Activated T-cell treated with anti-CD3 and anti-CD28 coated beads, Interleukin-2, amount 50 U/mL, for 24 hours (primary cell): ENCODE data around the gene PSMD9.

Experiments used
- DNase-seq: peaks from one replicate; pipeline ENCODE4 v3.0.0-alpha.2; 2020
- H3K27ac Mint-ChIP-seq: 2 replicates; pipeline ENCODE4 v1.8.0; 2020; ENCODE audit warnings: mild to moderate bottlenecking, mixed read lengths
- H3K27me3 Mint-ChIP-seq: 2 replicates; pipeline ENCODE4 v1.8.0; 2020; ENCODE audit warnings: mixed read lengths
- H3K36me3 Mint-ChIP-seq: 2 replicates; pipeline ENCODE4 v1.8.0; 2020; ENCODE audit warnings: low read depth, mixed read lengths
- H3K4me1 Mint-ChIP-seq: 2 replicates; pipeline ENCODE4 v1.8.0; 2020; ENCODE audit warnings: low read depth, mixed read lengths
- H3K4me3 Mint-ChIP-seq: 2 replicates; pipeline ENCODE4 v1.8.0; 2020; ENCODE audit warnings: mild to moderate bottlenecking, moderate library complexity, mixed read lengths
- H3K9me3 Mint-ChIP-seq: 2 replicates; pipeline ENCODE4 v1.8.0; 2020; ENCODE audit warnings: mixed read lengths

Gene PSMD9

GRCh38 chr12:121892673-121893561 lies 4.3 kb downstream of the PSMD9 start:
- Mint-ChIP-seq H3K27ac (peak overlapping the region; percentile 88), H3K27me3 (no peaks in the 10 kb centered on the region), H3K4me3 (no peak overlapping the region), H3K4me1 (peaks cover 48% of the 10 kb centered on the region), H3K36me3 (peaks cover 68% of the 10 kb centered on the region), H3K9me3 (no peaks in the 10 kb centered on the region)
- no peak for DNase-seq

DNA sequence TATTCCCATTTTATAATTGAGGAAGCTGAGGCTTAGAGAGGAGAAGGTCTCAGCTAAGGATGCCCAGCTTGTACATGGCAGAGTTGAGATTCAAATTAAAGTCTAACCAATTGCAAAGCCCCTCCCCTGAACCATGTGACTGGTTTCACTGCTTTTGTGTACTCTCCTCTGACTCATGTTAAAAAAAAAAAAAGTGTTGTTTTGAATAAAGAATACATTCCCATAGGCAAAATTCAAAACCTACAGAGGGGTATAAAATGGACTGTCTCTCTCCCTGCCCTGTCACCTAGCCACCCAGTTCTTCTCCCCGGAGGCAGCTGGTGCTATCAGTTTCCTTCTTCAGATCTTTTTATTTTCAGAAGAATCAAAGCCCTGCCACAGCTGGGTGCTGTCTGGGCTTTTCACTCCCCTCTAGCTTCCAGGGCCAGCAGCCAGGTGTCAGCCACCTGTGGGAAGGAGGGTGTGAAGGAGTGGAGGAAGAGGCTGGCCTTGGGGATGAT lies 5.4 kb downstream of the PSMD9 start:
- DNase-seq: no peak
- H3K36me3 Mint-ChIP-seq: peaks cover 74% of the 10 kb centered on the region
- peak overlapping the region; percentile 88 for H3K27ac Mint-ChIP-seq
- H3K9me3 Mint-ChIP-seq: no peaks in the 10 kb centered on the region
- H3K27me3 Mint-ChIP-seq: no peaks in the 10 kb centered on the region
- H3K4me3 Mint-ChIP-seq: no peak overlapping the region
- peaks cover 42% of the 10 kb centered on the region for H3K4me1 Mint-ChIP-seq

GRCh38 chr12:121894633-121895032 lies 6.0 kb downstream of the PSMD9 start:
- Mint-ChIP-seq H3K4me3 (no peak overlapping the region), H3K27ac (peak overlapping the region; percentile 88), H3K4me1 (peaks cover 38% of the 10 kb centered on the region), H3K9me3 (no peaks in the 10 kb centered on the region), H3K36me3 (peaks cover 74% of the 10 kb centered on the region), H3K27me3 (no peaks in the 10 kb centered on the region)
- no peak for DNase-seq

DNA sequence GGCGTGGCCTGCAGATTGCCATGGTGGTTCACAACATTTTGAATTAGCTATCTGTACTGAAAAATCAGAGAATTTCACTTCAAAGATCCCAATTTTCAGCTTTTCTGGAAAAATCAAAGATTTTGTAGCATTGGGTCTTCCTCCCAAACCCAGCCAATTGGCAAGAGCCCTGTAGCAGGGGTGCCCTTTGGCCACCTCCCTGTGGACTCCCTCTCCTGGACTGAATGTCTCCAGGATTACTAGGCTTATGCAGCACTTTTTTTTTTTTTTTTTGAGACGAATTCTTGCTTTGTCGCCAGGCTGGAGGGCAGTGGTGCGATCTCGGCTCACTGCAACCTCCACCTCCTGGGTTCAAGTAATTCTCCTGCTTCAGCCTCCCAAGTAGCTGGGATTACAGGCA lies 9.7 kb downstream of the PSMD9 start:
- DNase-seq: no peak
- H3K4me1 Mint-ChIP-seq: peaks cover 17% of the 10 kb centered on the region
- no peak overlapping the region for H3K27ac Mint-ChIP-seq
- H3K9me3 Mint-ChIP-seq: no peaks in the 10 kb centered on the region
- peaks cover 89% of the 10 kb centered on the region for H3K36me3 Mint-ChIP-seq
- no peak overlapping the region for H3K4me3 Mint-ChIP-seq
- H3K27me3 Mint-ChIP-seq: no peaks in the 10 kb centered on the region

DNA sequence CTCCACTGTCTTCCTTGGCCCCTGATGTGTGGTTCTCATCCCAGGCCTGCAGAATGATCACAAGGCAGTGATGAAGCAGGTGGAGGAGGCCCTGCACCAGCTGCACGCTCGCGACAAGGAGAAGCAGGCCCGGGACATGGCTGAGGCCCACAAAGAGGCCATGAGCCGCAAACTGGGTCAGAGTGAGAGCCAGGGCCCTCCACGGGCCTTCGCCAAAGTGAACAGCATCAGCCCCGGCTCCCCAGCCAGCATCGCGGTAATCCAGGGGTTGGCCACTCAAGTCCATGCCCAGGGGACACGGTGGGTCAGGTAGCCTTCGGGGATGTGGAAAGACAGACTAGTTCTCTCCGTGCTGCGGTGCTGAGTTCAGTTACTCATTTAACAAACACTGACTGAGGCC lies 11.0 kb downstream of the PSMD9 start:
- no peak overlapping the region for H3K27ac Mint-ChIP-seq
- H3K9me3 Mint-ChIP-seq: no peaks in the 10 kb centered on the region
- H3K4me3 Mint-ChIP-seq: no peak overlapping the region
- peaks cover 87% of the 10 kb centered on the region for H3K36me3 Mint-ChIP-seq
- H3K4me1 Mint-ChIP-seq: peaks cover 5% of the 10 kb centered on the region
- DNase-seq: no peak
- H3K27me3 Mint-ChIP-seq: no peaks in the 10 kb centered on the region

DNA sequence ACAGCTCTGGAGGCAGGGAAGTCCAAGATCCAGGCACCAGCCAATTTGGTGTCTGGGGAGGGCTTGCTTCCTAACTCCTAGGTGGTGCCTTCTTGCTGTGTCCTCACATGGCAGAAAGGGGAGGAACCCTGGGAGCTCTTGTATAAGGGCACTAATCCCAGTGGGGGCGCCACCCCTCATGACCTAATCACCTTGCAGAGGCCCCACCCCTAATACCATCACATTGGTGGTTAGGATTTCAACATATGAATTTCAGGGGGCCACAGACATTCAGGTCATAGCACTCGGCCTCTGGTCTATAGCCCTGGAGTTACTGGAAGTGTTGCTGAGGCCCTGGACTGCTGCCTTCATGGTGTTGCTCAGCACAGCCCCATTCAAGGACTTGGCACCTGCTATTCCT lies 14.6 kb downstream of the PSMD9 start:
- Mint-ChIP-seq H3K4me3 (no peak overlapping the region), H3K27ac (no peak overlapping the region), H3K27me3 (no peaks in the 10 kb centered on the region), H3K36me3 (peaks cover 82% of the 10 kb centered on the region), H3K9me3 (no peaks in the 10 kb centered on the region), H3K4me1 (peaks cover 4% of the 10 kb centered on the region)
- no peak for DNase-seq

DNA sequence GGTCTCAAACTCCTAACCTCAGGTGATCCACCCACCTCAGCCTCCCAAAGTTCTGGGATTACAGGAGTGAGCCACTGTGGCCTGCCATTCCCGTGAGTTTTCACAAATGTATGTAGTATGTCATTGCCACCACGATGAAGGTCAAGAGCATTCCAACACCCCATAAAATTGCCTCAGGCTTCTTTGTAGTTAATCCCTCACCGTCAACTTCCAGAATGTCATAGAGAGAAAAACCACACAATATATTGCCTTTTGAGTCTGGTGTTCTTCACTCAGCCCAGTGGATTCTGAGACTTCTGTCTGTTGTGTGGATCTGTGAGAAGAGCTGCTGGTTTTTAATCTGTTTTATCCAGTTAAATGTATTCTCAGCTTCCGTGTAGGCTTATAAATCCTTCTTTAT lies 17.2 kb downstream of the PSMD9 start:
- peaks cover 78% of the 10 kb centered on the region for H3K36me3 Mint-ChIP-seq
- peak overlapping the region; percentile 17 for H3K27ac Mint-ChIP-seq
- H3K4me1 Mint-ChIP-seq: peaks cover 10% of the 10 kb centered on the region
- DNase-seq: no peak
- no peaks in the 10 kb centered on the region for H3K27me3 Mint-ChIP-seq
- H3K9me3 Mint-ChIP-seq: no peaks in the 10 kb centered on the region
- H3K4me3 Mint-ChIP-seq: no peak overlapping the region

DNA sequence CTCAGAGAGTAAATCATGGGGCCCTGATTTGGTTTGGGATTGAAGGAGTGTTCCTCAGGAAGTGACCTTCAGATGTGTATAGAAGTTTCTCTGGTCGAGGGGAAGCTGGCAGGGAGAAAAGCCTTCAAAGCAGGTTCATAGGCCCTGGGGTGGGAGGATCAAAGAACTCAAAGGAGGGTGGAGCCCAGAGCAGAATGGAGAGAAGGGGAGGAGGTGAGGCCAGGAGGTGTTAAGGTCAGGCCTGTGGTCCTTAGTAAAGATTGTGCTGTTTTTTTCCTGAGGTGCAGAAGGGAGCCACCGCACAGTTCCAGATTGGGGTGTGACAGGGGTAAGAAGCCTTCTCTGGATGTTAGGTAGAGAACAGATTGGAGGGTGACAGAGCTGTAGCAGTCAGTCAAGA lies 20.1 kb downstream of the PSMD9 start:
- Mint-ChIP-seq H3K4me3 (no peak overlapping the region), H3K27ac (peak overlapping the region; percentile 77), H3K36me3 (peaks cover 69% of the 10 kb centered on the region), H3K27me3 (no peaks in the 10 kb centered on the region), H3K4me1 (peaks cover 18% of the 10 kb centered on the region), H3K9me3 (no peaks in the 10 kb centered on the region)
- no peak for DNase-seq

GRCh38 chr12:121911824-121912585 lies 23.4 kb downstream of the PSMD9 start:
- peaks cover 16% of the 10 kb centered on the region for H3K4me1 Mint-ChIP-seq
- peak; percentile 46 for DNase-seq
- H3K4me3 Mint-ChIP-seq: peak overlapping the region; percentile 25
- no peaks in the 10 kb centered on the region for H3K9me3 Mint-ChIP-seq
- H3K36me3 Mint-ChIP-seq: peaks cover 69% of the 10 kb centered on the region
- no peaks in the 10 kb centered on the region for H3K27me3 Mint-ChIP-seq
- H3K27ac Mint-ChIP-seq: peak overlapping the region; percentile 75

GRCh38 chr12:121915841-121916321 lies 27.3 kb downstream of the PSMD9 start:
- Mint-ChIP-seq H3K36me3 (peaks cover 54% of the 10 kb centered on the region), H3K27ac (no peak overlapping the region), H3K9me3 (no peaks in the 10 kb centered on the region), H3K27me3 (no peaks in the 10 kb centered on the region), H3K4me1 (peaks cover 26% of the 10 kb centered on the region), H3K4me3 (no peak overlapping the region)
- DNase-seq: no peak

DNA sequence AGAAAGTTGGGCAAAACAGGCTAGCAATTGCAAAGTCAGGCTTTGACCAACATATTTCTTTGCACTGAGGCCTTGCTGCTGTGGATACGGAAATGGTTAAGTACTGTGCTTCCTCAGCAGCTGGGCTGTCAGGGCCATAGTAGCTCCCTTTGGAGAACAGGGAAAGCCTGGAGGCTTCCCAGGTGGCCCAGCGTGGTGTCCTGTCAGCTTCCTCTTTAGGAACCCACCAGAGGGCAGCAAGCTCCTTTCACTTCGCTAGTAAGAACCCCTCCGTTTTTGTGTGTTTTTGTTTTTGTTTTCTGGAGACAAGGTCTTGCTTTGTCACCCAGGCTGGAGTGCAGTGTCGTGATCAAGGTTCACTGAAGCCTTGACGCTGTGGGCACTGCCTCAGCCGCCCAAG lies 28.1 kb downstream of the PSMD9 start:
- no peaks in the 10 kb centered on the region for H3K9me3 Mint-ChIP-seq
- no peaks in the 10 kb centered on the region for H3K27me3 Mint-ChIP-seq
- DNase-seq: no peak
- H3K36me3 Mint-ChIP-seq: peaks cover 48% of the 10 kb centered on the region
- H3K4me1 Mint-ChIP-seq: peaks cover 25% of the 10 kb centered on the region
- no peak overlapping the region for H3K4me3 Mint-ChIP-seq
- no peak overlapping the region for H3K27ac Mint-ChIP-seq

DNA sequence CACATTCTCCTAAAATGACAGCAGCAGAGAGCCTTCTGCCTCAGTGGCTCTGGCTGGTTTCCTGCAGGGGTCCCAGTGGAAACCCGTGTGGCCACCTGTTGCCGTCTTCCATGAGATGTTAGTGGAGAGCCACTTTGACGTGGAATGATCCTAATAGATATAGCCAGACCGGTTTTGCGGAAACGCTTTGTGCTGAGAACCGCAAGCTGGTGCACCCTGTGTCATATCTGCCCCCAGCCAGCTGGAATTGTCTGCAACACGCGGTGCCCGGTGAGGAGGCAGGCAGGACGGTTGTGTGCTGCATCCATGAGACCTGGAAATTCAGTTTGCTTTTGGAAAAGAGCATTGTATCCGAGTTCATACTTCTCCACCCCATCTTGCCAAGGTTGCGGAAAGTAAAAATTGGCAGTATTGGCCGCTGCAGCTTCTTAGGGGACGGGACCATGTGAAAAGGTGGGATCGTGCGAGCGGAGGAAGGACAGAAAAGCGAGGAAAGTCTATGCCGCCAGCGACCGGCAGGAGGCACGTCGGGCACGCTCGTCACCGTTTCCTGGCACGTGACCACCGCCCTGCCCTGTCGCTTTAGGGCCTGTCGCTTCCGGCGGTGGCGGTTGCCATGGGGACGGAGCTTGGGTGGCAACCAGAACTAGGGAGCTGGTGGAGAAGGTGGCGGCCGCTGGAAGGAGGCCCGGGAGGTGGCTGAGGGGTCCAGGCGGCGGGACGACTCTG lies 29.5 kb downstream of the PSMD9 start, which contains the start of gene CFAP251:
Gene CFAP251, plus strand, starts transcription at position 643 of the 729 bp plus-strand sequence. CDS start 2,714 bp downstream, outside the sequence.
- Mint-ChIP-seq H3K36me3 (peaks cover 41% of the 10 kb centered on the region), H3K4me1 (peaks cover 19% of the 10 kb centered on the region), H3K9me3 (no peaks in the 10 kb centered on the region), H3K27ac (peak within 1 kb of the TSS; percentile 93), H3K27me3 (no peaks in the 10 kb centered on the region), H3K4me3 (peak within 1 kb of the TSS; percentile 73)
- DNase-seq: peak; percentile 93

DNA sequence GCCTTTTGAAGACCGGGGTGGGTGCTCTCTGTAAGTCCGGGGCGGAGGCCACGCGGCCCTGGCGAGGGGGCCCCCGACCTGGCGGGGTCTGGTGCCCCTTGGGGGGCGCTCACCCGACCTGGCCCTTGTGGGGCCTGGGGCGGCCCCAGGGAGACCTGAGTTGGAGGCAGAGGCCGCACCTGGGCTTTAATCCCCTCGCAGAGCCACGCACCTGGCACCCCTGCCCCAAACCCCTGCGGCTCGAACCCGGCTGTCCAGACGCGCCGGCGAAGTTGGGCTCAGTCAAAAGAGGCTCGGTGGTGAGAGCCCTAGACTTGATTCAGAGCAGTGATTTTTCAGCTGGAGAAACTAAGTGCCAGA lies 30.1 kb downstream of the PSMD9 start:
- Mint-ChIP-seq H3K27ac (no peak overlapping the region), H3K4me3 (peak overlapping the region; percentile 73), H3K36me3 (peaks cover 36% of the 10 kb centered on the region), H3K4me1 (peaks cover 19% of the 10 kb centered on the region), H3K27me3 (no peaks in the 10 kb centered on the region), H3K9me3 (no peaks in the 10 kb centered on the region)
- no peak for DNase-seq

DNA sequence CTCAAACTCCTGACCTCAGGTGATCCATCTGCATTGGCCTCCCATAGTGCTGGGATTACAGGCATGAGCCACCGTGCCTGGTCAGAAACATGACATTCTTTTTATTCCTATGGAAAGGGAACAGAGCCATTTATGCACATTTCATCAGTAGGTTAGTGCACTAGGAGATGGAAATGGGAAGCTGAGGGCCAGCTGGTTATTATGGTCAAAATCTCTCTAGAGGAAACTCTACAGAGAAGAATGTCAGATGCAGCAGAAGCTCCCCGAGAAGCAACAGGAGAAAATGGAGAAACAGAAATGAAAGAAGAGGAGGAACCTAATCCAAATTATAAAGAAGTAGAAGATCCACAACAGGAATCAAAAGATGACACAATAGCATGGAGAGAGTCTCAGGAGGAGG lies 32.5 kb downstream of the PSMD9 start:
- peaks cover 19% of the 10 kb centered on the region for H3K36me3 Mint-ChIP-seq
- H3K4me3 Mint-ChIP-seq: no peak overlapping the region
- DNase-seq: no peak
- no peaks in the 10 kb centered on the region for H3K27me3 Mint-ChIP-seq
- H3K27ac Mint-ChIP-seq: no peak overlapping the region
- peaks cover 19% of the 10 kb centered on the region for H3K4me1 Mint-ChIP-seq
- no peaks in the 10 kb centered on the region for H3K9me3 Mint-ChIP-seq
